Measurements from ENCODE around the gene ABCC9.
"Not testable (repeated sequence)": the region's sequence is repeated elsewhere in the genome, so short reads cannot be mapped to it uniquely, and the experiment has no call there.

- not testable (repeated sequence) for TF ChIP-seq CTCF (IDR thresholded peaks at IDR 0.05; ENCODE audit: insufficient read depth, low read length, poor library complexity, severe bottlenecking); EZH2phosphoT487 (conservative IDR thresholded peaks at IDR 0.05; ENCODE audit: low read length)
These were observed 158.5 kb downstream of the ABCC9 start for GRCh38 chr12:21782723-21783122.

Data from SU-DHL-6 (cell line).